Neural crest cell (in vitro differentiated cells): ENCODE measurements around the gene TSPAN15. TPM values are rescaled to one million over a fixed set of nuclear protein-coding genes. Genes with fewer than 3 reads are reported as not detected.

ENCODE experiments used
- DNase-seq: peaks from one replicate; pipeline ENCODE4 v3.0.0; 2021; ENCODE audit warnings: low read depth, mixed read lengths, low spot score
- H3K27ac Mint-ChIP-seq: one replicate; pipeline ENCODE4 v1.8.0; 2021; ENCODE audit warnings: mild to moderate bottlenecking, mixed read lengths; ENCODE audit not compliant: unreplicated experiment
- H3K27me3 Mint-ChIP-seq: 2 replicates; pipeline ENCODE4 v1.8.0; 2021; ENCODE audit warnings: low read depth, mild to moderate bottlenecking, mixed read lengths
- H3K36me3 Mint-ChIP-seq: 2 replicates; pipeline ENCODE4 v1.8.0; 2021; ENCODE audit warnings: low read depth, mild to moderate bottlenecking, mixed read lengths
- H3K4me1 Mint-ChIP-seq: 2 replicates; pipeline ENCODE4 v1.8.0; 2021; ENCODE audit warnings: mixed read lengths
- H3K4me3 Mint-ChIP-seq: one replicate; pipeline ENCODE4 v1.8.0; 2021; ENCODE audit warnings: mild to moderate bottlenecking, mixed read lengths
- H3K9me3 Mint-ChIP-seq: 2 replicates; pipeline ENCODE4 v1.8.0; 2021; ENCODE audit warnings: mixed read lengths
- total RNA-seq: library from RNA; stranded (reverse); gene quantifications from 2 replicates; pipeline ENCODE4 v1.2.1, GENCODE V29; 2021
- TF ChIP-seq, protein P1 (sequence below): fragments of 200-600 bp; sonication (generic); conservative IDR thresholded peaks from 2 replicates; pipeline ENCODE4 v1.5.0; 2021; ENCODE audit warnings: antibody characterized with exemption, mild to moderate bottlenecking

Gene TSPAN15
- total RNA-seq, 1 donor from 2014 or later = 12.3 TPM

DNA sequence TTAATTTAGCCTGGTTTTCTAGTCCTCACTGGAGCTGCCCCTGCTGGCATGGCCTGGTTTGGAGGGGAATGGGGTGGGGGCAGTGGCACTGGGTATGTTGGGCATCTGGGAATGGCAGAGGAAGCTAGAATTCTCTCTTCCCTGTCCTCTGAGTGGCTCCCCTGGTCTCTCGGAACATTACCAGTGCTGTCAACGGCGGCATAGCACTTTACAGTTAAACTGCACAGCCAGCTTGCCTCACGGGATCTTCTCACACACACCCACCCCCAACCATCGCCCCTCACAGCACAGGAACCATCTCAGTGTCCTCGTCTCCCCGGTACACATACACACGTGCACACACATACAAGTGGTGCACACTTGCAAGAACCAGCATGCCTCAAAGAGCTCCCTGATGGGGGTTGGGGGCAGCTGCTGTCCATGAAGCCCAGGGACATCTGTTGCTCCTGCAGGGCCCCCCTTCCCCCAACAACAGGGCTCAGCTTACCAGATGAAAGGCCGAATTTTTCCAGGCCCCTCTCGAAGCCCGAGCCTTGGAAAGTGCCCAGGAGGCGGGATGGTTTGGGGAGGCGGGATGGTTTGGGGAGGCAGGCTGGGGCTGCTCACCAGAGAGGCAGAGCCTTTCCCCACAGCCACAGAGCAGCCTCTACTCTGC is 41.0 kb downstream of the TSPAN15 start:
- peaks cover 4% of the 10 kb centered on the region for H3K36me3 Mint-ChIP-seq
- H3K9me3 Mint-ChIP-seq = peaks cover 8% of the 10 kb centered on the region
- H3K27ac Mint-ChIP-seq = peak overlapping the region; percentile 83
- no peak for DNase-seq
- H3K4me1 Mint-ChIP-seq = peaks cover 25% of the 10 kb centered on the region
- H3K4me3 Mint-ChIP-seq = no peak overlapping the region
- TF ChIP-seq, protein P1, sequence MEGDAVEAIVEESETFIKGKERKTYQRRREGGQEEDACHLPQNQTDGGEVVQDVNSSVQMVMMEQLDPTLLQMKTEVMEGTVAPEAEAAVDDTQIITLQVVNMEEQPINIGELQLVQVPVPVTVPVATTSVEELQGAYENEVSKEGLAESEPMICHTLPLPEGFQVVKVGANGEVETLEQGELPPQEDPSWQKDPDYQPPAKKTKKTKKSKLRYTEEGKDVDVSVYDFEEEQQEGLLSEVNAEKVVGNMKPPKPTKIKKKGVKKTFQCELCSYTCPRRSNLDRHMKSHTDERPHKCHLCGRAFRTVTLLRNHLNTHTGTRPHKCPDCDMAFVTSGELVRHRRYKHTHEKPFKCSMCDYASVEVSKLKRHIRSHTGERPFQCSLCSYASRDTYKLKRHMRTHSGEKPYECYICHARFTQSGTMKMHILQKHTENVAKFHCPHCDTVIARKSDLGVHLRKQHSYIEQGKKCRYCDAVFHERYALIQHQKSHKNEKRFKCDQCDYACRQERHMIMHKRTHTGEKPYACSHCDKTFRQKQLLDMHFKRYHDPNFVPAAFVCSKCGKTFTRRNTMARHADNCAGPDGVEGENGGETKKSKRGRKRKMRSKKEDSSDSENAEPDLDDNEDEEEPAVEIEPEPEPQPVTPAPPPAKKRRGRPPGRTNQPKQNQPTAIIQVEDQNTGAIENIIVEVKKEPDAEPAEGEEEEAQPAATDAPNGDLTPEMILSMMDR = no peak
- no peaks in the 10 kb centered on the region for H3K27me3 Mint-ChIP-seq

DNA sequence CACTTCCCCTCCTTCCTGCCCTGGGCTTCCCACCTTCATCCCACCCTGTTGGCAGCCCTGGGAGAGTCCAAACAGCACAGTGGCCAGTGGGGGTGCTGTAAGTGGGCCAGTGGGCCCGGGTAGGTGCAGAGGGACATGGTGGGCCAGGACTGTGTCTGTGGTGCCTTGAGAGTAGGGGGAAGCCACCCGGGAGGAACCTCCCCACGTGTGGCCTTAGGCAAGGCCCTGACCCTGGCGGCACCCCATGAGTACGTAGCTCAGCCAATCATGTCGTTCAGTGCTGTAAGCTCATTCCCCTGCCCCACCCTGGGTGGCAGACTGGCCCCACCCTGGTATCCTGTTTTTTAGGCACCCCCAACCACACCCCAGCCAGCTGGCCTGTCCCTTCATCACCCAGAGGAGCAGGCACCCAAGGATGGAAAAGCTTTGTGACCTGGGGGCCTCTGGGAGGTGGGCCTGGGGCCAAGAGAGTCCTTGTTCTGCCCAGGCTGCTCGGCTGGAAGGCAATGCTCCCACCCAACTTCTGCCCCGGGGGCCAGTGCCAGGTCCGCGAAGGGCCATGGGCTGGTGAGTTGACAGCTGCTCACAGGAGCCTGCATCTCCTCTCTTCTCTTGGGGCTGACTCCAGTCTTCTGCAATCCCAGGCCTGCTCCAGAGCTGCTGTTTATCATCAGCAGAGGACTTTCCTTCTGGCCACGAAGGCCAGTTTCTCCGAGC is 41.6 kb downstream of the TSPAN15 start:
- H3K27ac Mint-ChIP-seq = no peak overlapping the region
- no peak for DNase-seq
- H3K36me3 Mint-ChIP-seq = peaks cover 4% of the 10 kb centered on the region
- TF ChIP-seq, protein P1 = no peak
- H3K4me3 Mint-ChIP-seq = no peak overlapping the region
- no peaks in the 10 kb centered on the region for H3K27me3 Mint-ChIP-seq
- peaks cover 25% of the 10 kb centered on the region for H3K4me1 Mint-ChIP-seq
- peaks cover 6% of the 10 kb centered on the region for H3K9me3 Mint-ChIP-seq

DNA sequence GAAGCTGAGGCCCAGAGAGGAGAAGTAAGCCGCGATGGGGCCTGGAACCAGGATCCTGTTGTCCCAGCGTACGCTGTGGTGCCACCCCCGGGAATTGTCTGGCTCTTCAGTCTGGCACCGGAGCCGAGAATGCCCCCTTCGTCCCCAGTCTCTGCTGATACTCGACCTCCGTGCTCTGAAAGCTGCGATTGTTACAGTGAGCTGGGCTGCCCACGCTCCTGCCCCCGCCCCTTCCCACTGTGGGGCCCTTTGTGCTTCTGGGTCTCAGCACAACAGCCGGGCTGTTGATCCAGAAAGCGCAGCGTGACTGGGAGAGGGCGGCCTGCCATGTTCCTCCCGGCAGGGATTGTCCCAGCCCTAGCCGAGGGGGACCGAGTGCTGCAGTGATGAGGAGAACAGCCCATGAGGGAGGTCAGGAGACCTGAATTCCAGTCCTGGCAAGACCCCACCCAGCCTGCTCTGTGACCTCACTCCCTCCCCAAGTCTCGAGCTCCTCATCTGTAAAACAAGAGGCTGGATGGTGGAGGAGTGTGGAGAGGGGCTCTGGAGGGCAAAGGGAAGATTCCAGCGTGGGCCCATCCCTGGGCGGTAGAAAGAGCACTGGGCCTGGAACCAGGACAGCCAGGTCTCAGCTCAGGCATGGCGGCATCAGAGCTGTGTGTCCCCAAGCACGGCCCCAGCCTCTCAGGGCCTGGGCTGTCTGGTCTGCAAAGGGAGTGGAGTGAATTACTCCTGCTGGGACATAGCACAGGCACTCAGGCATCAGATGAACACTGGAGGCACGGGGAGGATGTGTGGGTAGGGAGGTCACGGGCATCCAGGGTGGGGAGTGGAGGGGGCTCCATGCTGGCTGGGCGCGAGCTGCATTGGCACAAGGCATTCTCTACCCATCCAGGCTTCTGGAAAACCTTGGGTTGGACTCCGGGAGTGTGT is 43.6 kb downstream of the TSPAN15 start:
- H3K27ac Mint-ChIP-seq = peak overlapping the region; percentile 92

DNA sequence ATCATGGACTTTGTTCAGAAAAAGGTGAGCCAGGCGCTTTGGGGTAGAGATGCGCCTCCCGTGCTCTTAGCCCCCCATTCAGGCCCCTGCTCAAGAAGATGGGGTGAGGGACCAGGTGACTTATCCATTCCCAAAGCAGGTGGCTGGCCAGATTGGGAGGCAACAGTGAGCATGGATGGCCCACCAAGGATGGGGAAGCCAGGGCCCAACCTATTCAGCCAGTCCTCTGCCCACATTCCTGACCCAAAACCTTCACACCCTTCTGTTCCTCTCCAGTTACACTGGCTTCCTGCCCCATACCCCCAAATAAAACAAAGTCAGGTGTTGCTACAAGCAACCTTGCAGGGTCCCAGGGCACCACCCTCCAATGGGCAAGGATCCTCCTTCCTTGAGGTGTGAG is 44.4 kb downstream of the TSPAN15 start:
- peaks cover 25% of the 10 kb centered on the region for H3K4me1 Mint-ChIP-seq
- H3K27ac Mint-ChIP-seq = peak overlapping the region; percentile 92
- DNase-seq = no peak
- TF ChIP-seq, protein P1 = no peak
- H3K9me3 Mint-ChIP-seq = no peaks in the 10 kb centered on the region
- H3K4me3 Mint-ChIP-seq = no peak overlapping the region
- H3K36me3 Mint-ChIP-seq = no peaks in the 10 kb centered on the region
- H3K27me3 Mint-ChIP-seq = no peaks in the 10 kb centered on the region

More for the DNA sequence above, 43.6 kb downstream of the TSPAN15 start:
- Mint-ChIP-seq H3K27me3 (no peaks in the 10 kb centered on the region), H3K36me3 (no peaks in the 10 kb centered on the region), H3K9me3 (no peaks in the 10 kb centered on the region), H3K4me1 (peaks cover 25% of the 10 kb centered on the region), H3K4me3 (no peak overlapping the region)
- TF ChIP-seq, protein P1 = no peak
- peak; percentile 51 for DNase-seq
